Measurements from ENCODE around the gene RAB39B. TPM values are rescaled to one million over a fixed set of nuclear protein-coding genes. Genes with fewer than 3 reads are reported as not detected.

The RAB39B gene
- total RNA-seq, 1 donor from 2014 or later = 8.1 TPM

- TF ChIP-seq, protein P1, sequence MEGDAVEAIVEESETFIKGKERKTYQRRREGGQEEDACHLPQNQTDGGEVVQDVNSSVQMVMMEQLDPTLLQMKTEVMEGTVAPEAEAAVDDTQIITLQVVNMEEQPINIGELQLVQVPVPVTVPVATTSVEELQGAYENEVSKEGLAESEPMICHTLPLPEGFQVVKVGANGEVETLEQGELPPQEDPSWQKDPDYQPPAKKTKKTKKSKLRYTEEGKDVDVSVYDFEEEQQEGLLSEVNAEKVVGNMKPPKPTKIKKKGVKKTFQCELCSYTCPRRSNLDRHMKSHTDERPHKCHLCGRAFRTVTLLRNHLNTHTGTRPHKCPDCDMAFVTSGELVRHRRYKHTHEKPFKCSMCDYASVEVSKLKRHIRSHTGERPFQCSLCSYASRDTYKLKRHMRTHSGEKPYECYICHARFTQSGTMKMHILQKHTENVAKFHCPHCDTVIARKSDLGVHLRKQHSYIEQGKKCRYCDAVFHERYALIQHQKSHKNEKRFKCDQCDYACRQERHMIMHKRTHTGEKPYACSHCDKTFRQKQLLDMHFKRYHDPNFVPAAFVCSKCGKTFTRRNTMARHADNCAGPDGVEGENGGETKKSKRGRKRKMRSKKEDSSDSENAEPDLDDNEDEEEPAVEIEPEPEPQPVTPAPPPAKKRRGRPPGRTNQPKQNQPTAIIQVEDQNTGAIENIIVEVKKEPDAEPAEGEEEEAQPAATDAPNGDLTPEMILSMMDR (IDR thresholded peaks at IDR 0.05) = no peak
- CTCF ChIA-PET = no interaction called here
- H3K36me3 Mint-ChIP-seq (ENCODE audit: low read depth) = no peaks in the 10 kb centered on the region
Measured at GRCh38 chrX:155246748-155247147, 17.5 kb downstream of the RAB39B start.

DNA sequence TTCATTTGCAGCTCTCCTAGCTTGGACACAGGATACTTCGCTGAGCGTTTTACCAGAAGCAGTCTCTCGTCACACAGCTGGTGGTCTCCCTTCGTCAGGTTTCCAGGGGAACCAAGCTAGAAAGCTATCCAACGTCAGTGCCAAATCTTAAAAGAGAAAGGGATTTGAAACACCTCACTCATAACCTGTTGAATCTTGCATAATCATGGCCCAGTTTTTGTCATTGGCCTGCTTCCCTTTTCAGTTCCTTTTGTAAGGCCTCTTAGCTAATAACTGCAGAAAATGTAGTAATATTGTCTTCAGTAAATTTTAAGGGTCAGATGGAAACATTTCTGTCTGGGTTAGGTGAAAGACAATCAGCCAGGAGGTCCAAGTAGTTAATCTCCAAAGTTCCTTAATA is 22.0 kb downstream of the RAB39B start:
- ChIA-PET POLR2A (no interaction called here), CTCF (interaction anchor here (0.9 kb wide), 1 partner anchor 18 kb away, joined by 3 read pairs; no protein-coding TSS in a partner anchor)
- ATAC-seq (ENCODE audit: low read depth) = no peak
- H3K9me3 Mint-ChIP-seq = no peaks in the 10 kb centered on the region
- H3K4me3 Mint-ChIP-seq = no peak overlapping the region
- no peak for DNase-seq
- H3K27ac Mint-ChIP-seq = peak overlapping the region; percentile 35
- TF ChIP-seq, protein P1 (IDR thresholded peaks at IDR 0.05) = no peak
- no peaks in the 10 kb centered on the region for H3K27me3 Mint-ChIP-seq
- intact Hi-C loops (cut with micrococcal nuclease) = no loop called here
- H3K36me3 Mint-ChIP-seq (ENCODE audit: low read depth) = peaks cover 23% of the 10 kb centered on the region
- no peaks in the 10 kb centered on the region for H3K4me1 Mint-ChIP-seq

More at GRCh38 chrX:155246748-155247147, 17.5 kb downstream of the RAB39B start:
- Mint-ChIP-seq H3K4me3 (no peak overlapping the region), H3K27ac (no peak overlapping the region), H3K9me3 (no peaks in the 10 kb centered on the region), H3K27me3 (no peaks in the 10 kb centered on the region), H3K4me1 (no peaks in the 10 kb centered on the region)
- intact Hi-C loops (cut with micrococcal nuclease) = no loop called here
- POLR2A ChIA-PET = no interaction called here
- DNase-seq (no peak), ATAC-seq (ENCODE audit: low read depth) (no peak)

DNA sequence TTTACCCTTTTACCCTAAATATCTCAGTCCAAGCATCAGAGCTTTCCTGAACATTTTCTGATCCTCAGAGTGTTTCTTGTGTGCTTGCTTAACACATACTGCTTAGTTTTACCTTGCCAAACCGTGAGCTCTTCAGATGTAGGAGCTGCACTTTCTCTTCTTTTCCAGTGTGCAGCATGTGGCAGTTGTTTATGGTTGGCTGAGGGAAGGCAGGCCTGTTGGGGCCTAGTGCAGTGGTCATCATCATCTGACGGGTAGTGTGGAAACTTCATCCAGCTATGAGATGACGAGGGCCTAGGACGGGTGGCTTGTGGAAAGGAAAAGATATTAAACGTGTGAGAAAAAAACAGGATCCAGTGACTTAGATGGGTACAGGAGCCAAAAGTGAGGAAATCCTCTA is 26.6 kb downstream of the RAB39B start:
- Mint-ChIP-seq H3K27ac (no peak overlapping the region), H3K4me1 (no peaks in the 10 kb centered on the region), H3K4me3 (no peak overlapping the region), H3K27me3 (no peaks in the 10 kb centered on the region), H3K36me3 (ENCODE audit: low read depth) (peaks cover 51% of the 10 kb centered on the region), H3K9me3 (no peaks in the 10 kb centered on the region)
- DNase-seq = no peak
- intact Hi-C loops (cut with micrococcal nuclease) = no loop called here
- ChIA-PET CTCF (no interaction called here), POLR2A (no interaction called here)
- TF ChIP-seq, protein P1 (IDR thresholded peaks at IDR 0.05) = no peak
- no peak for ATAC-seq (ENCODE audit: low read depth)

GRCh38 chrX:155235891-155236290 is 28.4 kb downstream of the RAB39B start:
- ChIA-PET POLR2A (no interaction called here), CTCF (interaction anchor here (1.2 kb wide), 1 partner anchor 19 kb away, joined by 3 read pairs; the partner anchor contains the start of gene VBP1)
- intact Hi-C loops (cut with micrococcal nuclease) = no loop called here
- Mint-ChIP-seq H3K27ac (no peak overlapping the region), H3K4me3 (no peak overlapping the region), H3K36me3 (ENCODE audit: low read depth) (peaks cover 58% of the 10 kb centered on the region), H3K9me3 (no peaks in the 10 kb centered on the region), H3K4me1 (peaks cover 6% of the 10 kb centered on the region), H3K27me3 (no peaks in the 10 kb centered on the region)
- TF ChIP-seq, protein P1 (IDR thresholded peaks at IDR 0.05) = no peak
- ATAC-seq (ENCODE audit: low read depth) = no peak
- DNase-seq = no peak

DNA sequence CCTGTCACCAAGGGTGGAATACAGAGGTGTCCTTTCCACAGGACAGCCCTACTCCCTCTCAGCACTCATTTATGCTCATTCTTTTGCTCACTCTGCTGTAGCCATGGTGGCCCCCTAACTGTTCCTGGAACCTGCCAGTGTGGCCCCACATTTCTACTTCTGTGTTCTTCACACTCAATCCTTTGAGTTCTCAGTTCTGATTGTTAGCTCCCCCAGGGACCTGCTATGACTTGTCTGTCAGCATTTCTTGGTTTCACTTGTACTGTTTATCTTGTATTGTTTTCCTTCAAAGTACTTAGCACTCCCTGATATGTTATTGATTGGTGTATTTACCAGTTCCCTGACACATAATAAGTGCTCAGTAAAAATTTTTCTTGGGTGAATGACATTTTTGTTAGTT is 33.1 kb downstream of the RAB39B start:
- no peak for DNase-seq
- peaks cover 7% of the 10 kb centered on the region for H3K4me1 Mint-ChIP-seq
- ChIA-PET CTCF (no interaction called here), POLR2A (interaction anchor here (1.1 kb wide), 1 partner anchor 15 kb away, joined by 6 read pairs; the partner anchor contains the start of gene VBP1)
- ATAC-seq (ENCODE audit: low read depth) = peak; percentile 31
- no peaks in the 10 kb centered on the region for H3K9me3 Mint-ChIP-seq
- no peak overlapping the region for H3K4me3 Mint-ChIP-seq
- TF ChIP-seq, protein P1 (IDR thresholded peaks at IDR 0.05) = no peak
- no peak overlapping the region for H3K27ac Mint-ChIP-seq
- H3K36me3 Mint-ChIP-seq (ENCODE audit: low read depth) = peaks cover 58% of the 10 kb centered on the region
- no peaks in the 10 kb centered on the region for H3K27me3 Mint-ChIP-seq
- intact Hi-C loops (cut with micrococcal nuclease) = no loop called here

Data from activated B cell treated with CpG ODN at 0.5 μM for 24 hours (primary cell).